ENCODE measurements around the gene SEMA5B. TPM values are rescaled to one million over a fixed set of nuclear protein-coding genes. Genes with fewer than 3 reads are reported as not detected.

SEMA5B gene
- total RNA-seq, 3 donors from 2014 or later (not counting 1 experiment from before 2014, with no cell fraction given), result 0.23 TPM; not detected in 2

- peaks cover 52 to 58% of the 10 kb centered on the region in 2 donors for H3K27me3 Mint-ChIP-seq (ENCODE audit: low read depth in 2 of 2)
Measured at GRCh38 chr3:123026565-123027291, 835 bp downstream of the SEMA5B start.

GRCh38 chr3:123025642-123026521, 1.7 kb downstream of the SEMA5B start:
- DNase-seq (peak in 1 of 2 donors; percentile 5), ATAC-seq (no peak)
- Histone ChIP-seq H3K9me3 (ENCODE audit: control insufficient read depth, insufficient read depth, low read length) (no peaks in the 10 kb centered on the region), H3K4me3 (ENCODE audit: low read length) (no peak overlapping the region), H3K27ac (ENCODE audit: low read length) (no peak overlapping the region), H3K36me3 (ENCODE audit: control insufficient read depth, insufficient read depth, low read length) (no peaks in the 10 kb centered on the region), H3K27me3 (ENCODE audit: control insufficient read depth, insufficient read depth, low read length) (peaks cover 41% of the 10 kb centered on the region), H3K4me1 (ENCODE audit: control insufficient read depth, insufficient read depth, low read length) (peaks cover 23% of the 10 kb centered on the region)
- no peaks in the 10 kb centered on the region for H3K36me3 Mint-ChIP-seq
- intact Hi-C loops (cut with micrococcal nuclease), result loop anchor here (5.0 kb wide), 1 partner anchor 269 kb away; no protein-coding TSS in a partner anchor
- WGBS (ENCODE audit: insufficient coverage), result 21% methylated on average over 32 of the region's 33 CpGs
- no peak overlapping the region for H3K27ac Mint-ChIP-seq
- no peak for TF ChIP-seq CTCF (IDR thresholded peaks at IDR 0.05)
- H3K27me3 Mint-ChIP-seq (ENCODE audit: low read depth in 2 of 2), result peaks cover 53 to 66% of the 10 kb centered on the region in 2 donors
- H3K4me1 Mint-ChIP-seq, result peaks cover 4 to 25% of the 10 kb centered on the region in 2 donors
- H3K4me3 Mint-ChIP-seq, result peak overlapping the region; percentile 62
- no peaks in the 10 kb centered on the region for H3K9me3 Mint-ChIP-seq

More at GRCh38 chr3:123026565-123027291, 835 bp downstream of the SEMA5B start:
- Mint-ChIP-seq H3K4me1 (peaks cover 4 to 25% of the 10 kb centered on the region in 2 donors), H3K27ac (no peak overlapping the region), H3K36me3 (no peaks in the 10 kb centered on the region), H3K9me3 (no peaks in the 10 kb centered on the region), H3K4me3 (peak overlapping the region; percentile 67)
- ATAC-seq, result peak; percentile 8 to 44 (median 15)
- Histone ChIP-seq H3K9me3 (ENCODE audit: control insufficient read depth, insufficient read depth, low read length) (no peaks in the 10 kb centered on the region), H3K27me3 (ENCODE audit: control insufficient read depth, insufficient read depth, low read length) (peaks cover 41% of the 10 kb centered on the region), H3K36me3 (ENCODE audit: control insufficient read depth, insufficient read depth, low read length) (no peaks in the 10 kb centered on the region), H3K4me1 (ENCODE audit: control insufficient read depth, insufficient read depth, low read length) (peaks cover 23% of the 10 kb centered on the region), H3K4me3 (ENCODE audit: low read length) (peak overlapping the region; percentile 14), H3K27ac (ENCODE audit: low read length) (no peak overlapping the region)
- intact Hi-C loops (cut with micrococcal nuclease), result loop anchor here (5.0 kb wide), 1 partner anchor 269 kb away; no protein-coding TSS in a partner anchor
- WGBS (ENCODE audit: insufficient coverage), result 1% methylated on average over 62 of the region's 62 CpGs
- TF ChIP-seq CTCF (IDR thresholded peaks at IDR 0.05), result no peak
- DNase-seq, result peak in 1 of 2 donors; percentile 15

GRCh38 chr3:123024056-123024455, 3.5 kb downstream of the SEMA5B start:
- H3K27me3 Mint-ChIP-seq (ENCODE audit: low read depth in 2 of 2), result peaks cover 52 to 74% of the 10 kb centered on the region in 2 donors
- WGBS (ENCODE audit: insufficient coverage), result 100% methylated on average over 1 of the region's 1 CpG
- intact Hi-C loops (cut with micrococcal nuclease), result no loop called here
- no peaks in the 10 kb centered on the region for H3K9me3 Mint-ChIP-seq
- TF ChIP-seq CTCF (IDR thresholded peaks at IDR 0.05), result no peak
- no peak overlapping the region for H3K27ac ChIP-seq (ENCODE audit: low read length)
- no peak overlapping the region for H3K27ac Mint-ChIP-seq
- H3K4me1 ChIP-seq (ENCODE audit: control insufficient read depth, insufficient read depth, low read length), result peaks cover 23% of the 10 kb centered on the region
- peaks cover 33% of the 10 kb centered on the region for H3K27me3 ChIP-seq (ENCODE audit: control insufficient read depth, insufficient read depth, low read length)
- H3K36me3 ChIP-seq (ENCODE audit: control insufficient read depth, insufficient read depth, low read length), result no peaks in the 10 kb centered on the region
- ATAC-seq (no peak), DNase-seq (no peak)
- H3K36me3 Mint-ChIP-seq, result no peaks in the 10 kb centered on the region
- no peak overlapping the region for H3K4me3 ChIP-seq (ENCODE audit: low read length)
- H3K4me1 Mint-ChIP-seq, result peaks cover 4 to 25% of the 10 kb centered on the region in 2 donors
- no peak overlapping the region for H3K4me3 Mint-ChIP-seq
- H3K9me3 ChIP-seq (ENCODE audit: control insufficient read depth, insufficient read depth, low read length), result no peaks in the 10 kb centered on the region

All from natural killer cell (primary cell).